Keratinocyte (primary cell): Measurements from ENCODE around the gene ANGPTL2.

Experiments
- CTCF ChIP-seq, 3 experiments: IDR thresholded peaks in 1 of 3; conservative IDR thresholded peaks in 1 of 3; optimal IDR thresholded peaks in 1 of 3; 2 replicates in 2 of 3; 3 replicates in 1 of 3; pipeline versions ENCODE3 to v1.5.1; 2011; ENCODE audit warnings: low read length in 3 of 3, mild to moderate bottlenecking in 3 of 3, moderate library complexity in 2 of 3, control low read depth in 1 of 3, inconsistent platforms in 1 of 3; ENCODE audit not compliant: insufficient read depth in 2 of 3; ENCODE audit errors: extremely low read depth in 1 of 3
- EZH2 ChIP-seq: IDR thresholded peaks from one replicate; pipeline ENCODE4 v1.6.1; 2012; ENCODE audit warnings: inconsistent platforms, mild to moderate bottlenecking, low read length, moderate library complexity

- TF ChIP-seq CTCF (optimal IDR thresholded peaks at IDR 0.05 in 1 of 3, IDR thresholded peaks at IDR 0.05 in 1 of 3, conservative IDR thresholded peaks at IDR 0.05 in 1 of 3; ENCODE audit: extremely low read depth in 1 of 3, insufficient read depth in 2 of 3, low read length in 3 of 3), result no peak
- peak; percentile 74 for TF ChIP-seq EZH2
Measured at GRCh38 chr9:127121628-127122175, 733 bp downstream of the ANGPTL2 start.
